ENCODE measurements around the gene EXOSC10. TPM values are rescaled to one million over a fixed set of nuclear protein-coding genes. Genes with fewer than 3 reads are reported as not detected.

The EXOSC10 gene
- total and polyA plus RNA-seq, 10 donors: 27.5 to 66.3 (median 55.4) TPM

GRCh38 chr1:11026052-11026451, 73.6 kb downstream of the EXOSC10 start:
- no peak for TF ChIP-seq POLR2AphosphoS5 (IDR thresholded peaks at IDR 0.05)
- TF ChIP-seq CTCF (IDR thresholded peaks at IDR 0.05 in 8 of 11, conservative IDR thresholded peaks at IDR 0.05 in 3 of 11): no peak
- no peak for TF ChIP-seq POLR2A (IDR thresholded peaks at IDR 0.05)
- DNase-seq: no peak
- intact Hi-C loops (cut with DNase I; ENCODE audit: low total_unique reads): no loop called here
- peaks cover 0 to 15% (median 0%) of the 10 kb centered on the region in 6 donors for H3K4me1 ChIP-seq
- no peaks in the 10 kb centered on the region for H3K27me3 ChIP-seq (replicated peaks in 1 of 7)
- WGBS, 5 donors: 75 to 89% (median 79%) methylated on average over 1 of the region's 1 CpG
- peaks cover 0 to 99% (median 68%) of the 10 kb centered on the region in 6 donors for H3K36me3 ChIP-seq
- H3K9me3 ChIP-seq: no peaks in the 10 kb centered on the region
- H3K4me3 ChIP-seq: no peak overlapping the region
- H3K27ac ChIP-seq: no peak overlapping the region

GRCh38 chr1:11025618-11026017, 74.1 kb downstream of the EXOSC10 start:
- peaks cover 0 to 15% (median 0%) of the 10 kb centered on the region in 6 donors for H3K4me1 ChIP-seq
- H3K27ac ChIP-seq: no peak overlapping the region
- no peak overlapping the region for H3K4me3 ChIP-seq
- H3K36me3 ChIP-seq: peaks cover 0 to 99% (median 71%) of the 10 kb centered on the region in 6 donors
- intact Hi-C loops (cut with DNase I; ENCODE audit: low total_unique reads): no loop called here
- no peaks in the 10 kb centered on the region for H3K27me3 ChIP-seq (replicated peaks in 1 of 7)
- TF ChIP-seq POLR2AphosphoS5 (IDR thresholded peaks at IDR 0.05): no peak
- TF ChIP-seq CTCF (IDR thresholded peaks at IDR 0.05 in 8 of 11, conservative IDR thresholded peaks at IDR 0.05 in 3 of 11): no peak
- no peak for TF ChIP-seq POLR2A (IDR thresholded peaks at IDR 0.05)
- DNase-seq: no peak
- no peaks in the 10 kb centered on the region for H3K9me3 ChIP-seq
- WGBS, 5 donors: 85 to 89% (median 86%) methylated on average over 1 of the region's 1 CpG

- DNase-seq: no peak
- Histone ChIP-seq H3K27ac (no peak overlapping the region), H3K27me3 (replicated peaks in 1 of 7) (no peaks in the 10 kb centered on the region), H3K9me3 (no peaks in the 10 kb centered on the region), H3K4me1 (peaks cover 0 to 15% (median 0%) of the 10 kb centered on the region in 6 donors), H3K4me3 (no peak overlapping the region), H3K36me3 (peaks cover 0 to 99% (median 75%) of the 10 kb centered on the region in 6 donors)
- TF ChIP-seq POLR2AphosphoS5 (IDR thresholded peaks at IDR 0.05) (no peak), CTCF (IDR thresholded peaks at IDR 0.05 in 8 of 11, conservative IDR thresholded peaks at IDR 0.05 in 3 of 11) (no peak), POLR2A (IDR thresholded peaks at IDR 0.05) (no peak)
- 71 to 89% (median 76%) methylated on average over 2 of the region's 2 CpGs for WGBS, 5 donors
- intact Hi-C loops (cut with DNase I; ENCODE audit: low total_unique reads): no loop called here
These were observed 74.8 kb downstream of the EXOSC10 start for GRCh38 chr1:11024874-11025203.

GRCh38 chr1:11024154-11024873, 75.4 kb downstream of the EXOSC10 start:
- 87 to 96% (median 94%) methylated on average over 3 of the region's 3 CpGs for WGBS, 5 donors
- TF ChIP-seq POLR2A (IDR thresholded peaks at IDR 0.05) (no peak), POLR2AphosphoS5 (IDR thresholded peaks at IDR 0.05) (no peak), CTCF (IDR thresholded peaks at IDR 0.05 in 8 of 11, conservative IDR thresholded peaks at IDR 0.05 in 3 of 11) (no peak)
- Histone ChIP-seq H3K36me3 (peaks cover 0 to 99% (median 79%) of the 10 kb centered on the region in 6 donors), H3K4me3 (no peak overlapping the region), H3K27me3 (replicated peaks in 1 of 7) (no peaks in the 10 kb centered on the region), H3K9me3 (no peaks in the 10 kb centered on the region), H3K4me1 (peaks cover 0 to 17% (median 0%) of the 10 kb centered on the region in 6 donors), H3K27ac (no peak overlapping the region)
- intact Hi-C loops (cut with DNase I; ENCODE audit: low total_unique reads): no loop called here
- no peak for DNase-seq

All from spleen (tissue), 11 donors.